H1 (cell line): ENCODE data around the gene CADM2. TPM values are rescaled to one million over a fixed set of nuclear protein-coding genes. Genes with fewer than 3 reads are reported as not detected.

Experiments
- CTCF ChIA-PET: fragments of 300-600 bp; sonication (Branson Sonifier 250); formaldehyde crosslinking; loops from one replicate; lab custom pipeline; 2021; ENCODE audit not compliant: partially characterized antibody; lab: Charles Lee
- POLR2A ChIA-PET: fragments of 300-600 bp; sonication (Branson Sonifier 250); formaldehyde crosslinking; loops from one replicate; lab custom pipeline; 2021; ENCODE audit warnings: inconsistent platforms; ENCODE audit not compliant: partially characterized antibody; lab: Charles Lee
- DNase-seq, 2 experiments: peaks; one replicate each; pipeline versions ENCODE4 v3.0.0 to v3.0.0-alpha.2; 2010 to 2022; ENCODE audit warnings: low spot score in 2 of 2, low read depth in 1 of 2, mixed read lengths in 1 of 2
- FAIRE-seq: peaks from 2 replicates; lab custom pipeline; 2011; peaks lifted over from hg19 to GRCh38; lab: Jason Lieb, UNC
- H2AFZ ChIP-seq: 2 replicates; pipeline ENCODE4 v1.8.1; 2012; ENCODE audit warnings: low read length, inconsistent platforms
- H2AK5ac ChIP-seq: 2 replicates; pipeline ENCODE4 v1.6.1; 2013; ENCODE audit warnings: low read depth, low read length
- H2BK120ac ChIP-seq: replicated peaks from 2 replicates; pipeline ENCODE3; 2013; ENCODE audit warnings: low read depth, low read length, inconsistent platforms
- H2BK12ac ChIP-seq: 2 replicates; pipeline ENCODE4 v1.6.1; 2013; ENCODE audit warnings: low read depth, low read length
- H2BK15ac ChIP-seq: 2 replicates; pipeline ENCODE4 v1.6.1; 2013; ENCODE audit warnings: low read length
- H2BK20ac ChIP-seq: 2 replicates; pipeline ENCODE4 v1.6.1; 2013; ENCODE audit warnings: low read length
- H2BK5ac ChIP-seq: 2 replicates; pipeline ENCODE4 v1.6.1; 2013; ENCODE audit warnings: low read depth, low read length
- H3K14ac ChIP-seq: 2 replicates; pipeline ENCODE4 v1.6.1; 2013; ENCODE audit warnings: inconsistent platforms; ENCODE audit not compliant: insufficient read length
- H3K18ac ChIP-seq: 2 replicates; pipeline ENCODE4 v1.6.1; 2013; ENCODE audit warnings: low read length; ENCODE audit errors: extremely low read depth
- H3K23ac ChIP-seq: 2 replicates; pipeline ENCODE4 v1.6.1; 2013; ENCODE audit warnings: inconsistent platforms; ENCODE audit not compliant: insufficient read length
- H3K23me2 ChIP-seq: 2 replicates; pipeline ENCODE4 v1.6.1; 2013; ENCODE audit warnings: low read depth, low read length
- H3K27ac ChIP-seq: 2 replicates; pipeline ENCODE4 v1.6.1; 2011; ENCODE audit warnings: low read depth, low read length, inconsistent platforms
- H3K27me3 ChIP-seq, 4 experiments: replicated peaks in 1 of 4; 1 replicate in 1 of 4; 2 replicates in 3 of 4; pipeline versions ENCODE4 v1.6.1 to v1.8.1; 2011 to 2013; ENCODE audit warnings: low read length in 3 of 4, mild to moderate bottlenecking in 3 of 4, inconsistent platforms in 2 of 4, mixed read lengths in 2 of 4, moderate library complexity in 1 of 4; ENCODE audit not compliant: control insufficient read depth in 3 of 4, insufficient read depth in 3 of 4; ENCODE audit errors: extremely low read depth in 1 of 4
- H3K36me3 ChIP-seq, 4 experiments: 2 replicates each; pipeline versions ENCODE4 v1.6.1 to v1.8.1; 2011 to 2013; ENCODE audit warnings: mild to moderate bottlenecking in 4 of 4, low read length in 3 of 4, moderate library complexity in 2 of 4, control low read depth in 1 of 4, inconsistent platforms in 1 of 4; ENCODE audit not compliant: insufficient read depth in 4 of 4, control insufficient read depth in 2 of 4
- H3K4ac ChIP-seq: replicated peaks from 2 replicates; pipeline ENCODE3; 2013; ENCODE audit warnings: low read length, low read depth, mixed read lengths, inconsistent platforms; ENCODE audit not compliant: insufficient read length
- H3K4me1 ChIP-seq, 4 experiments: replicated peaks in 1 of 4; 1 replicate in 1 of 4; 2 replicates in 3 of 4; pipeline versions ENCODE4 v1.6.1 to v1.8.1; 2011 to 2013; ENCODE audit warnings: low read length in 3 of 4, inconsistent platforms in 2 of 4, mixed read lengths in 1 of 4; ENCODE audit not compliant: insufficient read depth in 4 of 4, control insufficient read depth in 3 of 4
- H3K4me2 ChIP-seq, 2 experiments: 2 replicates each; pipeline versions ENCODE4 v1.6.1 to v1.8.1; 2011 to 2013; ENCODE audit warnings: low read depth in 2 of 2, low read length in 2 of 2, control low read depth in 1 of 2, inconsistent platforms in 1 of 2, mild to moderate bottlenecking in 1 of 2; ENCODE audit not compliant: insufficient read depth in 1 of 2
- H3K4me3 ChIP-seq, 4 experiments: fragments of 200-600, 300-600 bp in 1 of 4; sonication (generic), shearing (Covaris generic), sonication (Bioruptor Twin) in 1 of 4; 2 replicates each; pipeline versions ENCODE4 v1.5.1 to v1.8.1; 2011 to 2016; ENCODE audit warnings: low read length in 4 of 4, low read depth in 3 of 4, control low read depth in 2 of 4, inconsistent platforms in 2 of 4, mild to moderate bottlenecking in 2 of 4, mixed read lengths in 1 of 4, moderate library complexity in 1 of 4; ENCODE audit not compliant: insufficient read depth in 2 of 4; ENCODE audit errors: extremely low read depth in 1 of 4
- H3K56ac ChIP-seq: replicated peaks from 2 replicates; pipeline ENCODE3; 2013; ENCODE audit warnings: low read depth, mild to moderate bottlenecking, mixed read lengths, low read length, inconsistent platforms; ENCODE audit not compliant: insufficient read length
- H3K79me1 ChIP-seq: 2 replicates; pipeline ENCODE4 v1.6.1; 2013; ENCODE audit warnings: low read depth, low read length, control low read depth
- H3K79me2 ChIP-seq, 2 experiments: 2 replicates each; pipeline versions ENCODE4 v1.6.1 to v1.8.1; 2012 to 2013; ENCODE audit warnings: low read length in 2 of 2, mild to moderate bottlenecking in 2 of 2, inconsistent platforms in 1 of 2; ENCODE audit not compliant: insufficient read depth in 2 of 2, control insufficient read depth in 1 of 2
- H3K9ac ChIP-seq, 4 experiments: replicated peaks in 1 of 4; 1 replicate in 1 of 4; 2 replicates in 3 of 4; pipeline versions ENCODE4 v1.6.1 to v1.8.1; 2011 to 2013; ENCODE audit warnings: low read depth in 3 of 4, low read length in 3 of 4, control low read depth in 2 of 4, mild to moderate bottlenecking in 2 of 4, moderate library complexity in 2 of 4, inconsistent platforms in 1 of 4; ENCODE audit errors: extremely low read depth in 1 of 4
- H3K9me3 ChIP-seq, 2 experiments: 2 replicates each; pipeline versions ENCODE4 v1.6.1 to v1.8.1; 2012 to 2013; ENCODE audit warnings: mild to moderate bottlenecking in 2 of 2, moderate library complexity in 2 of 2, control low read depth in 1 of 2, inconsistent platforms in 1 of 2, low read depth in 1 of 2, low read length in 1 of 2, mixed read lengths in 1 of 2; ENCODE audit not compliant: insufficient read depth in 2 of 2
- H4K20me1 ChIP-seq, 2 experiments: replicated peaks in 1 of 2; 2 replicates each; pipeline versions ENCODE3 to v1.8.1; 2011 to 2013; ENCODE audit warnings: inconsistent platforms in 2 of 2, low read length in 2 of 2, mild to moderate bottlenecking in 1 of 2; ENCODE audit not compliant: insufficient read depth in 2 of 2, control insufficient read depth in 1 of 2
- H4K5ac ChIP-seq: 2 replicates; pipeline ENCODE4 v1.6.1; 2013; ENCODE audit warnings: low read length, low read depth, mixed read lengths, inconsistent platforms; ENCODE audit not compliant: insufficient read length
- H4K8ac ChIP-seq: 2 replicates; pipeline ENCODE4 v1.8.0; 2013; ENCODE audit warnings: mild to moderate bottlenecking, moderate library complexity, low read length, inconsistent platforms; ENCODE audit not compliant: insufficient read depth; ENCODE audit errors: extremely low read depth
- H4K91ac ChIP-seq: replicated peaks from 2 replicates; pipeline ENCODE3; 2013; ENCODE audit warnings: low read length, mixed read lengths, inconsistent platforms; ENCODE audit not compliant: insufficient read length
- BACH1 ChIP-seq: IDR thresholded peaks from 2 replicates; pipeline ENCODE4 v1.6.1; 2012; ENCODE audit warnings: low read length, improper control_type of control experiment
- CEBPB ChIP-seq: IDR thresholded peaks from 2 replicates; pipeline ENCODE4 v1.6.1; 2012; ENCODE audit warnings: low read depth, low read length
- JUN ChIP-seq: IDR thresholded peaks from 2 replicates; pipeline ENCODE4 v1.6.1; 2011; ENCODE audit warnings: low read depth, mild to moderate bottlenecking, improper control_type of control experiment, low read length
- KDM5A ChIP-seq: fragments of 200-600 bp; IDR thresholded peaks from 2 replicates; pipeline ENCODE4 v1.7.1; 2012; ENCODE audit warnings: mild to moderate bottlenecking, low read length, inconsistent platforms, mixed read lengths
- MAFK ChIP-seq: IDR thresholded peaks from 2 replicates; pipeline ENCODE4 v1.6.1; 2012; ENCODE audit warnings: low read depth, mild to moderate bottlenecking, improper control_type of control experiment, low read length
- MAX ChIP-seq: IDR thresholded peaks from 2 replicates; pipeline ENCODE4 v1.6.1; 2012; ENCODE audit warnings: inconsistent platforms
- NRF1 ChIP-seq: IDR thresholded peaks from 2 replicates; pipeline ENCODE4 v1.6.1; 2011; ENCODE audit warnings: mild to moderate bottlenecking, low read depth, low read length, improper control_type of control experiment
- POLR2AphosphoS5 ChIP-seq: IDR thresholded peaks from 2 replicates; pipeline ENCODE4 v1.6.1; 2011; ENCODE audit warnings: low read depth, low read length
- RXRA ChIP-seq: IDR thresholded peaks from 2 replicates; pipeline ENCODE4 v1.6.1; 2011; ENCODE audit warnings: low read depth, mild to moderate bottlenecking, low read length, moderate library complexity; ENCODE audit not compliant: insufficient read depth
- SIRT6 ChIP-seq: IDR thresholded peaks from one replicate; pipeline ENCODE4 v1.7.1; 2012; ENCODE audit warnings: low read length, inconsistent platforms
- TAF7 ChIP-seq: optimal IDR thresholded peaks from 2 replicates; pipeline ENCODE3; 2011; ENCODE audit warnings: low read depth, mild to moderate bottlenecking, inconsistent platforms, low read length, moderate library complexity, borderline replicate concordance
- TEAD4 ChIP-seq: IDR thresholded peaks from 2 replicates; pipeline ENCODE4 v1.6.1; 2012; ENCODE audit warnings: low read depth, low read length, inconsistent platforms, mixed read lengths
- WGBS, 2 experiments: shearing (Covaris generic) in 1 of 2; methylation state at CpG; one replicate each; pipeline versions ENCODE4 v1.1.6 to v1.1.7; 2013 to 2015; ENCODE audit warnings: low lambda C conversion rate in 2 of 2, mixed read lengths in 2 of 2, inconsistent platforms in 1 of 2, low coverage in 1 of 2, missing lambda C conversion rate in 1 of 2; ENCODE audit not compliant: insufficient replicate concordance in 2 of 2, insufficient coverage in 1 of 2, insufficient read length in 1 of 2; ENCODE audit errors: extremely low coverage in 1 of 2, missing lambda C conversion rate in 1 of 2; 5-methylcytosine and 5-hydroxymethylcytosine counted together
- polyA plus RNA-seq, 7 experiments: library from polyadenylated mRNA; depleted of rRNA in 3 of 7; stranded (reverse) in 5 of 7; unstranded in 2 of 7; fragments of >200 nt in 5 of 7; fragments of 200-250 nt in 2 of 7; gene quantifications; 1 replicate in 5 of 7; 2 replicates in 1 of 7; 4 replicates in 1 of 7; pipeline versions ENCODE4 v1.2.1 to v1.2.3, GENCODE V29; 2011 to 2013; ENCODE audit warnings: missing spikeins in 2 of 7, mixed read lengths in 2 of 7
- total RNA-seq: library from RNA; stranded (reverse); fragmentation: NEBNext Ultra II Directional; extraction: Animal tissue kit (Norgen Biotek cat#: 25700); gene quantifications from 2 replicates; pipeline ENCODE4 v1.2.1, GENCODE V29; 2021
- TF ChIP-seq, protein P1 (sequence below): IDR thresholded peaks from 2 replicates; pipeline ENCODE4 v1.6.1; 2011; ENCODE audit warnings: low read depth, mild to moderate bottlenecking, low read length; ENCODE audit not compliant: insufficient read depth

Gene CADM2
- total and polyA plus RNA-seq, 2 of the 8 experiments (the other 6 are each of a cell fraction or from before 2014, with no cell fraction given) = 14.9 to 20.9 TPM

DNA sequence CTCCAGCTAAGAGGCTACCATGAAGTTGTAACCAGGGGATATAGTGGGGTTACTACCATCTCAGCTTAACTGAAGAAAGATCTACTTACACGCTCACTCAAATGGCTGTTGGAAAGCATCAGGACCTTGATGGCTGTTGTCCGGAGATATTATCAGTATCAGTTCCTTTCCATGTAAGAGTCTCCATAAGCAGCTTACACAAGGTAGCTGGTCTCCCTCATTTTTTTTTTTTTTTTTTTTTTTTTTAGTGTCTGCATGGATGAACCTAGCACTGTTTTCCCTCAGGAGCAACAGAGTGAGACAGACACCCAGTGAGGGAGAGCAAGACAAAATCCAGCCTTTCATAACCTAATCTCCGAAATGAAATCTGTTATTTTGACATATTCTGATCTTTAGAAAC is 230.9 kb downstream of the CADM2 start:
- CTCF ChIA-PET = interaction anchor here (0.6 to 0.7 kb wide), 2 partner anchors 22 to 96 kb away, joined by 3 read pairs; no protein-coding TSS in a partner anchor

More for the DNA sequence above, 230.9 kb downstream of the CADM2 start:
- H3K4me2 ChIP-seq = no peak overlapping the region
- H3K56ac ChIP-seq = no peak overlapping the region
- no peak overlapping the region for H3K14ac ChIP-seq
- H2AK5ac ChIP-seq = no peak overlapping the region
- FAIRE-seq = no peak
- no peak overlapping the region for H3K18ac ChIP-seq
- no peak overlapping the region for H2BK15ac ChIP-seq
- H2BK20ac ChIP-seq = no peak overlapping the region
- H2BK12ac ChIP-seq = no peak overlapping the region
- POLR2A ChIA-PET = no interaction called here
- no peak overlapping the region for H2BK120ac ChIP-seq
- no peak overlapping the region for H3K23ac ChIP-seq
- no peak overlapping the region for H2AFZ ChIP-seq
- H3K23me2 ChIP-seq = no peaks in the 10 kb centered on the region
- no peaks in the 10 kb centered on the region for H3K79me1 ChIP-seq
- no peak overlapping the region for H3K9ac ChIP-seq
- H3K9me3 ChIP-seq = no peaks in the 10 kb centered on the region
- H3K36me3 ChIP-seq = no peaks in the 10 kb centered on the region
- H3K4ac ChIP-seq = no peak overlapping the region
- peaks cover 0 to 1% of the 10 kb centered on the region in 2 experiments for H4K20me1 ChIP-seq
- H4K91ac ChIP-seq = no peak overlapping the region
- no peak overlapping the region for H4K5ac ChIP-seq
- H3K27ac ChIP-seq = no peak overlapping the region
- no peak overlapping the region for H2BK5ac ChIP-seq
- no peaks in the 10 kb centered on the region for H3K79me2 ChIP-seq
- no peak overlapping the region for H3K4me3 ChIP-seq
- H3K4me1 ChIP-seq = no peaks in the 10 kb centered on the region
- H4K8ac ChIP-seq = no peak overlapping the region
- no peak for DNase-seq
- WGBS, 2 experiments = 83% methylated on average over 3 of the region's 3 CpGs; no CpG with 5 or more reads in 1 of the 2 experiments
- TF ChIP-seq SIRT6 (no peak), CEBPB (no peak), JUN (no peak), BACH1 (no peak), MAFK (no peak), NRF1 (no peak), MAX (no peak), TAF7 (no peak), TEAD4 (no peak), POLR2AphosphoS5 (no peak), KDM5A (no peak), RXRA (no peak)
- TF ChIP-seq, protein P1, sequence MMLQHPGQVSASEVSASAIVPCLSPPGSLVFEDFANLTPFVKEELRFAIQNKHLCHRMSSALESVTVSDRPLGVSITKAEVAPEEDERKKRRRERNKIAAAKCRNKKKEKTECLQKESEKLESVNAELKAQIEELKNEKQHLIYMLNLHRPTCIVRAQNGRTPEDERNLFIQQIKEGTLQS = no peak
- no peaks in the 10 kb centered on the region for H3K27me3 ChIP-seq
